ENCODE measurements around the gene B3GAT3.

GRCh38 chr11:62648967-62649364 lies 27.2 kb upstream of the B3GAT3 start:
- no peak for TF ChIP-seq EZH2 (IDR thresholded peaks at IDR 0.05; ENCODE audit: low read length, unreplicated experiment)
- TF ChIP-seq CTCF (conservative IDR thresholded peaks at IDR 0.05; ENCODE audit: low read depth, low read length) = no peak

Measured in PC-3 (cell line).